ENCODE data around the gene TMEM269.

DNA sequence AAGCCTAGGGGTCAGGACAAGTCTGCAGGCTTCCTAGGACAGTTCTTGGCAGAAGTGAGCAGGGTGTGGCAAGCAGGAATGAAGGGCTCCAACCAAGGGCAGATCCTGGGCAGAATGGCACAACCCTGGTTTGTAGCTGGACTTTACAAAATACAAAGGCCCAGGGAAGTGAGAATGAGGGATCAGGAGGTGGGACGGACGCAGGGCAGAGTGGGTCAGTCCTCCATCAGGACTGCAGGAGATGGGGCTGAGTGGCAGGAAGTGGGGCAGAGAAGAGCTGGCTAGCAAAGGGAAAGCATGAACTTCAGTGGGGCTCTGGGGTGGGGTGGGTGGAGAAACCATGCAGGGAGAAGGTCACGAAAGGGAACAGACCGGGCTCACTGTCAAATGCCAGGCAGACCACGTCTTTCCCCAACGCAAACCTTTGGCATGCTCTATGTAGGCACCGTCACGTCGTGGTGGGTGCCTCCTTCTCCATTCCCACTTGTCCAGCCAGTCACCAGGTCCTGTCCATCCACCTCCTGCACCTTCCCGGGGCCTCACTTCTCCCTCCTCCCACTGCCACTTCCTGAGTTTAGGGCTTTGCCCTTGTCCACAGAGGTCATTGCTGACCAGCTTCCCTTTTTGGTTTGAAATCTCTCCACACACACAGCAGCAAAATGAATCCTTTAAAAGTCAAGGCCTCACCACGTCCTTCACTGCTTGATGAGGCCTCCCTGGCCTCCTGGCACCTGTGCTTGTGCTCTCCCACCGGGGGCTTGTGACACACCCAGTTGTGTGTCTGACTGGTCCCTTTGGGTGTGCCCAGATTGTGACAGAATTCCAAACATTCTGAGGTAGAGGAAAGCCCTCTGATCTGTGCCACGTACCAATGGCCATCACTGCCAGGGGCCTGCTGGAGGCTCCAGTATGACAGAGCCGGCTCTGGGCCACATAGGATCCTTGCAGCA is 36.1 kb upstream of the TMEM269 start:
- TF ChIP-seq POLR2A (IDR thresholded peaks at IDR 0.05) (no peak), CTCF (IDR thresholded peaks at IDR 0.05) (no peak), EP300 (IDR thresholded peaks at IDR 0.05) (no peak), POLR2AphosphoS5 (IDR thresholded peaks at IDR 0.05) (no peak)

Data from gastroesophageal sphincter (tissue), 3 donors.